Activated CD8-positive, alpha-beta memory T cell treated with anti-CD3 and anti-CD28 coated beads, Interleukin-2, amount 50 U/mL, for 24 hours (primary cell): ENCODE measurements around the gene APMAP.

ENCODE experiments used
- DNase-seq: peaks from one replicate; pipeline ENCODE4 v3.0.0-alpha.2; 2020; ENCODE audit errors: extremely low read depth

APMAP gene

GRCh38 chr20:24987873-24988835, 4.4 kb downstream of the APMAP start:
- no peak for DNase-seq

- DNase-seq = no peak
Observed at GRCh38 chr20:24987244-24987643, 5.3 kb downstream of the APMAP start.

GRCh38 chr20:24986436-24987015, 6.0 kb downstream of the APMAP start:
- no peak for DNase-seq

GRCh38 chr20:24985802-24986201, 6.7 kb downstream of the APMAP start:
- no peak for DNase-seq

GRCh38 chr20:24984961-24985640, 7.5 kb downstream of the APMAP start:
- no peak for DNase-seq

GRCh38 chr20:24983896-24984295, 8.7 kb downstream of the APMAP start:
- no peak for DNase-seq

- no peak for DNase-seq
Observed at GRCh38 chr20:24981790-24982189, 10.8 kb downstream of the APMAP start.

GRCh38 chr20:24981282-24981681, 11.3 kb downstream of the APMAP start:
- no peak for DNase-seq

GRCh38 chr20:24980291-24981053, 12.1 kb downstream of the APMAP start:
- DNase-seq = no peak

- DNase-seq = no peak
Observed at GRCh38 chr20:24979036-24979960, 13.3 kb downstream of the APMAP start.

GRCh38 chr20:24978513-24978912, 14.0 kb downstream of the APMAP start:
- no peak for DNase-seq

GRCh38 chr20:24977797-24978196, 14.8 kb downstream of the APMAP start:
- DNase-seq = no peak

- DNase-seq = no peak
Observed at GRCh38 chr20:24977336-24977735, 15.2 kb downstream of the APMAP start.

- DNase-seq = no peak
Observed at GRCh38 chr20:24972341-24972740, 20.2 kb downstream of the APMAP start.

- no peak for DNase-seq
Observed at GRCh38 chr20:24971376-24972101, 21.0 kb downstream of the APMAP start.

GRCh38 chr20:24970754-24971153, 21.8 kb downstream of the APMAP start:
- no peak for DNase-seq

GRCh38 chr20:24970030-24970553, 22.5 kb downstream of the APMAP start:
- no peak for DNase-seq

- DNase-seq = no peak
Observed at GRCh38 chr20:24969186-24970029, 23.1 kb downstream of the APMAP start.

GRCh38 chr20:24968278-24968800, 24.2 kb downstream of the APMAP start:
- no peak for DNase-seq
